ENCODE data around the gene MYCBP2. TPM values are rescaled to one million over a fixed set of nuclear protein-coding genes. Genes with fewer than 3 reads are reported as not detected.

Gene MYCBP2
- total and polyA plus RNA-seq, 8 donors = 70.4 to 105 (median 79.1) TPM

- intact Hi-C loops (cut with DNase I) = no loop called here
- ATAC-seq = no peak
- DNase-seq = no peak
- no peak overlapping the region for H3K27ac ChIP-seq
- TF ChIP-seq CTCF (IDR thresholded peaks at IDR 0.05) = no peak
- H3K27me3 ChIP-seq = no peaks in the 10 kb centered on the region
- no peaks in the 10 kb centered on the region for H3K9me3 ChIP-seq
- peaks cover 0 to 84% of the 10 kb centered on the region in 2 donors for H3K36me3 ChIP-seq
- no peak overlapping the region for H3K4me3 ChIP-seq
- H3K4me1 ChIP-seq = peaks cover 0 to 18% of the 10 kb centered on the region in 2 donors
Observed at GRCh38 chr13:77053192-77053591, 273.7 kb downstream of the MYCBP2 start.

GRCh38 chr13:77048681-77049080, 278.2 kb downstream of the MYCBP2 start:
- H3K4me1 ChIP-seq = peaks cover 0 to 15% of the 10 kb centered on the region in 2 donors
- intact Hi-C loops (cut with DNase I) = no loop called here
- no peaks in the 10 kb centered on the region for H3K27me3 ChIP-seq
- no peak overlapping the region for H3K4me3 ChIP-seq
- ATAC-seq = peak; percentile 51
- H3K36me3 ChIP-seq = peaks cover 0 to 82% of the 10 kb centered on the region in 2 donors
- TF ChIP-seq CTCF (IDR thresholded peaks at IDR 0.05) = no peak
- peak overlapping the region in 1 of 2 donors; percentile 46 for H3K27ac ChIP-seq
- H3K9me3 ChIP-seq = no peaks in the 10 kb centered on the region
- DNase-seq = no peak

- DNase-seq (no peak), ATAC-seq (no peak)
- Histone ChIP-seq H3K27ac (no peak overlapping the region), H3K4me1 (peaks cover 0 to 15% of the 10 kb centered on the region in 2 donors), H3K9me3 (no peaks in the 10 kb centered on the region), H3K36me3 (peaks cover 0 to 80% of the 10 kb centered on the region in 2 donors), H3K27me3 (no peaks in the 10 kb centered on the region), H3K4me3 (no peak overlapping the region)
- TF ChIP-seq CTCF (IDR thresholded peaks at IDR 0.05) = no peak
- intact Hi-C loops (cut with DNase I) = no loop called here
Observed at GRCh38 chr13:77047649-77048343, 279.1 kb downstream of the MYCBP2 start.

- DNase-seq (no peak), ATAC-seq (peak; percentile 42)
- Histone ChIP-seq H3K4me3 (no peak overlapping the region), H3K27me3 (no peaks in the 10 kb centered on the region), H3K27ac (peak overlapping the region in 1 of 2 donors; percentile 2), H3K9me3 (no peaks in the 10 kb centered on the region), H3K4me1 (no peaks in the 10 kb centered on the region), H3K36me3 (peaks cover 0 to 42% of the 10 kb centered on the region in 2 donors)
- TF ChIP-seq CTCF (IDR thresholded peaks at IDR 0.05) = no peak
- intact Hi-C loops (cut with DNase I) = no loop called here
Observed at GRCh38 chr13:77042566-77043177, 284.2 kb downstream of the MYCBP2 start.

GRCh38 chr13:77040835-77041234, 286.1 kb downstream of the MYCBP2 start:
- intact Hi-C loops (cut with DNase I) = no loop called here
- ATAC-seq = no peak
- Histone ChIP-seq H3K36me3 (peaks cover 0 to 26% of the 10 kb centered on the region in 2 donors), H3K9me3 (no peaks in the 10 kb centered on the region), H3K27ac (no peak overlapping the region), H3K4me3 (no peak overlapping the region), H3K4me1 (no peaks in the 10 kb centered on the region), H3K27me3 (no peaks in the 10 kb centered on the region)
- TF ChIP-seq CTCF (IDR thresholded peaks at IDR 0.05) = no peak
- DNase-seq = no peak
